Measurements from ENCODE around the gene PLXNB2.

DNA sequence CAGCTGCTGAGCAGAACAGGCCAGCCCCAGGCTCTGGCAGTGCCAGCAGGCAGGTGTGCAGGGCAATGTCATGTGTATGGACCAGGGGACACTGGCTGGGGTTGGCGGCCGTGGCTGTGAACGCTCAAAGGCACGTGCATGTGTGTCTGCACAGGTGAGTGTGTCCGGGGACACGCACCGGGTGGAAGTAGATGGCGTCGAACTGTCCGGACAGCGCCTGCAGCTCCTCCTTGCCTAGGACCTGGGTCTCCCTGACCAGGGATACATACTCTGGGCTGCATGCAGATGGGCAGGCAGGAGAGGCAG, 57.2 kb downstream of the PLXNB2 start:
- TF ChIP-seq CTCF (IDR thresholded peaks at IDR 0.05 in 4 of 5, conservative IDR thresholded peaks at IDR 0.05 in 1 of 5) = no peak
- TF ChIP-seq POLR2A (IDR thresholded peaks at IDR 0.05) = no peak

Measured in gastrocnemius medialis (tissue), 4 donors.